Diencephalon (tissue), 1 donor: ENCODE measurements around the gene RSRP1. TPM values are rescaled to one million over a fixed set of nuclear protein-coding genes. Genes with fewer than 3 reads are reported as not detected.

ENCODE experiments used
- total RNA-seq: library from RNA; depleted of rRNA; stranded (reverse); fragments of >200 nt; gene quantifications from one replicate; pipeline ENCODE4 v1.2.3, GENCODE V29; 2014

The RSRP1 gene
- total RNA-seq: 63.4 TPM

GRCh38 chr1:25247024-25247828 is at the start of gene RSRP1:
Gene RSRP1 (minus strand): TSS chr1:25247454. CDS start chr1:25246963, 491 bp downstream.

GRCh38 chr1:25272238-25272637 is 25.0 kb upstream of the RSRP1 start, which contains the start of gene RHD:
Gene RHD (plus strand): TSS chr1:25272509. CDS start chr1:25272548, 39 bp downstream.

GRCh38 chr1:25232027-25232865 is 15.0 kb downstream of the RSRP1 start, which contains the start of gene SYF2:
Gene SYF2 (minus strand): TSS chr1:25232502. CDS start chr1:25232467, 35 bp downstream.

Other genes with a start within 250 kb of the RSRP1 start
- 36.9 TPM for gene SYF2, start 15.0 kb downstream of the RSRP1 start, total RNA-seq
- 0.92 TPM for gene RHD, start 25.1 kb upstream of the RSRP1 start, total RNA-seq
- gene TMEM50A, start 90.9 kb upstream of the RSRP1 start, total RNA-seq: 123 TPM
- 1.4 TPM for gene RHCE, start 173.4 kb upstream of the RSRP1 start, total RNA-seq
- 50.7 TPM for gene MACO1, start 183.4 kb upstream of the RSRP1 start, total RNA-seq